GM19395 (cell line): Measurements from ENCODE around the gene TMEM154.

Experiments
- ATAC-seq: cut with Tn5 transposase; IDR thresholded peaks from one replicate; pipeline ENCODE4 v1.9.1; 2021; ENCODE audit warnings: mild to moderate bottlenecking, moderate library complexity; ENCODE audit not compliant: unreplicated experiment

Gene TMEM154

DNA sequence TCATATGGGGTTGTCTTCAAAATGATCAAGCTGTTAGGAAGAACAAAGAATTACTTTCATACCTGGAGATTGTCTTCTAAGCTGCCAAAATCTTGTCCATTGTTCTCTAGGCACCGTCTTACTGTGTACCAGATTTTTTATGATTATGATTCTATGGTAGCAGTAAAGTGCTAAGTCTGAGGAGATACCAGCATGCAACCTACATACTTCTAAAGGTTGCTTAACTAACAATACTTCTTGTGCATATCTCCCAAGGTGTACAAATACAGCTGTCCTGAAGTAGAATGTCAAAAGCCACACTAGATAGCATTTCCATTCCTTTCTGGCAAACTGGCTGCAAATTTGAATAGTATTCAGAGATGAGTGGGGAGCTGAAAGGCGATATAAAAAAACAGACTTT lies 81.3 kb downstream of the TMEM154 start:
- no peak for ATAC-seq

DNA sequence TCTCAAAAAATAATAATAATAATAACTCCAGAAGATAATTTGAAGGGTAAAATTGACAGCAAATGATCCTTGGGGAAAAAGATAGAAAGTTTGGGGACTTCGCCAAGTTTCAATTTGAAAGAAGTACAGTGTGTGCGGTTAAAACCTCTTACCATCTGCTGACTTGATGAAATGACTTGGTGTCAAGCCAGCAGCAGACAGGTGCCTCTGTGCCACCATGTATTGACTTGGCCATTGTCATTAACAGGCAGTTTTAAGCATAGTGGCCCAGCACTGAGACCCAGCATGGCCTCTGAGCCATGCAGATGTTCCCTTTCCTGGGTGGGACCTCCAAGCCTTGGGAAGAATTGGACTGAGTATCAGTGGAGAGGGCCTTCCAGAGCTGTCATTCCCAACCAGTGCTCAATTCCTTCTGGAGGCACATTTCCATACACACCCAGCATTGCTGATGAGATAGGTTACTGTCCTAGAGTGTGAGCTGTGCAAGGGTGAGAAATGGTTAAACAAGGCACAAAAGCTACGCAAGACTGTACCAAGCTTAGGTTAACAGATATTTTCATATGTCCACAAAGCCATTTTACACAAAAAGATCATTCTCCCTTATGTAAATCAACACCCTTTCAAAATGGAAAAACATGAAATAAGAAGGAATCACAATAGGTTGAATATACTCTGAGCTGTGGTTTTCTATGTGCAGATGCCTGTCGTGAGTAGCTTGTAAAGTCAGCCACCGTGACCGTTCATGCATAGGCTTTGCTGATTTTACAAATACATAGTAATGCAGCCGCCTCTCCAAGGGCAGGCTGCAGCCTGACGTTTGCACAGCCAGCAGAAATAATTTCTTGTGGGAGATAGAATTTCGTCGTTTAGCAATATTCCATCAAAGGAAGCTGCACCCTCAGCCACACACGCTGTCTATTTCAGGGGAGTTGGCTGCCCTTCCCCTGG lies 84.5 kb downstream of the TMEM154 start:
- ATAC-seq: peak; percentile 77

DNA sequence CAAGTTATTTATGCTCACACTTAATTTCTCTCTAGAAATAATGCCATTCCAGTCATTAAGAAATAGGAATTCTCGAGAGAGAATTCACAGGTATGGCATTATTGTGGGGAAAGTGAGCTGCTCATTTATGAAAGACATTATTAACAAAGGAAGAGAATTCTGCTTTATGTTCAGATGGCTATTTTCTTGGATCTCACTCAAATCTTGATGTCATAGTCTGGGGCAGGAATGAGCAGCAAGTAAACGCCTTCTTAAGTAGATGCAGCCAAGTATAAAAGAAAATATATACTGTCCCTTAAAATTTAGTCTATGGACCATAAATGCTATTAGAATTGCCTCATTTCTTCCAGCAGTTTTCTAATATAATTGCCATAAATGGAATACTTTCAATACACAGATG lies 85.7 kb downstream of the TMEM154 start:
- no peak for ATAC-seq

DNA sequence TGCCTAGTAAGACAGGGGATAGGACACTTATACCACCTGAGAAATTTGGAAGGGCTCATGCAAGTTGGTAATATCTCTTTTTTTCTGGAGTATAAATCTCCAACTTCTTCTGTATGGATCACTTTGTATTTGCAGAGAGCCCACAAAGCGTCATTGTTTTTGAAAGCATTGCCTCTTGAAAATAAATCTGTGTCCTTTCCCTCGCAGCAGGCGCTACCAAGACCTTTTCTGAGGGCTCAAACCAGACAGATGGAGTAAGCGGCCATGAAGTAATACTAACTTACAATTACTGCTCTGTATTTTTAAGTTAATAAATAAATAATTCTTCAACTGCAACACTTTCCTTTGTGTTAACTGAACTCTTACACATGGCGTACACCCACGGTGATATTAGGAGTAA lies 87.9 kb downstream of the TMEM154 start:
- no peak for ATAC-seq

DNA sequence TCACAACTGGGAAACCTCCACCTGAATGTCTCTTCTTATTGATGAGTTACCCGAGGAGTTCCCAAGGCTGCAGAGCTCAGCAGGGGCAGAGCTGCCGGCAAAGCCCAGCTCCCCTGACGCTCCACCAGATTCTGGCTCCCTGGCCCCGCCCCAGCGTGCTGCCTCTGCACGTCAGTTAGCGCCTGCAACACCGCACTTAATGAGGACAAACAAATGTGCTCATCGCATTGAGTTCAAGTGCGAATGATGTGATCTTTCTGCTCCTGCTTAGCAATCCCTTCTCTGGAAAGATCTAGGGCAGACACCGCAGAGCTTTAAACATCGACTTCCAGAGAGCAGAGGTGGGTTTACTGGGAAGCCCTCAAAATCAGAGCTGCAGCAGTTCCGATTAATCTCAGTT lies 88.4 kb downstream of the TMEM154 start:
- ATAC-seq: peak; percentile 45

DNA sequence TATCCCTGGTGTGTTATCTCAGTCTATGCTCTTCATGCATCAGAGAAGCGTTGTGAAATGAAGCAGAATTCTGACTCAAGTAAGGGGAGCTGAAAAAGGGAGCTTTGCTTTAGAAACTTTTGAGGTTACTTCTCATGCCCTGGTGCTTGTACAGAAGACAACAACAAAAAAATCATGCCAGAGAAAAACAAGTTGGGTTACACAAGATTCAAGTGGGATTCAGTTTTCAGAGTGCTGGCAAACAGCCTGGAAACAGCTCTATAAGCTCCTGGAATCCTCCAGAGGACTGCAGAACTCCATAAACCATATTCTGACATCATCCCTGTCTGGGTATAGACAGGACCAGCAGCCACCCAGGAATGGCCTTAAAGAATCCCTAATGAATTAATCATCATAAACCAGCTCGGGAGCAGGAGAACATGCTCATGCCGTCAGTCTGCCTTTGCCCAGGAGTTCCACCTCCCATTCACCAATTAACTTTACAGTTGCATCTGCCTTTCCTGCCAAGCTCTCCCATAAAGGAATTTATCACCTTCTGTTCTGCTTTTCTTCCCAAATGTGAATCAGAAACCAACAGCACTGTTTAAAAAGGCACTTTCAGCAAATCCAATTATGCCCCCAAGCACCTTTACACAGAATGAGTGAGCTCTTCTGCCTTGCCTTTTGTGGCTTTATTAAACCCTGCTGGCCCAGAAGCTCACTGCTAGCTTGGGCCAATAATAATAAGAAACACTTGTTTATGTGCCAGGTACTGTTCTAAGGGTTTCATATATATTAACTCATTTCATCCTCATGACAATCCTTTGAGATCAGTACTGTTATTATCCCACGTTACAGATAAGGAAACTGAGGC lies 89.4 kb downstream of the TMEM154 start:
- no peak for ATAC-seq

DNA sequence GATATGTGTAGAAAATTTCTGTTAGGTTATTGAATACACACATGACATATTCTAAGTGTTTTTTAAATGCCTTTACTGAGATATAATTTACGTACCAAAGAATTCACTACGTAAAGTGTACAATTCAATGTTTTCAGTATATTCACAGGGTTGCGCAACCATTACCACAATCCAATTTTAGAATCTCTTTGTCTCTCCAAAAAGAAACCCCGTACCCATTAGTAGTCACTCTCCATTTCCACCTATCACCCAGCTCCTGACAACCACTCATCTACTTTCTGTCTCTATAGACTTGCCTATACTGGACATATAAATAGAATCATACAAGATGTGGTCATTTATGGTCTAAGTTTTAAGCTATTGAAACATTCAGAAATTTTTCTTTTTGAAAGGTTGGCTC lies 90.9 kb downstream of the TMEM154 start:
- ATAC-seq: no peak

DNA sequence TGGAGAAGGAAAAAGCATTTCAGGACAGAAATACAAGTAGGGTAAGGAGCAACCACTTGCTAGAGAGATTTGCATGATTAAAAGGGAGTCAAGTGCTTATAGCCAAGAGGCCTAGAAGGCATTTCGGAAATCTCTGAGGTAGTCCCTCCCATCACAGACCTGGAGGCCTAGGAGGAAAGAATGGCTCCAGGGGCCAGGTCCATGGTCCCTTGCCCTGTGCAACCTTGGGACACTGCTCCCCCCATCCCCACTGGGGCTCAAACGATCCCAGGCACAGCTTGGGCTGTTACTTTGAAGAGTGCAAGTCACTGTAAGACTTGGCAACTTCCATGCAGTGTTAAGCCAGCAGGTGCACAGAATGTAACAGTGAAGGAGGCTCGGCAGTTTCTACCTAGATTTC lies 92.7 kb downstream of the TMEM154 start:
- no peak for ATAC-seq

DNA sequence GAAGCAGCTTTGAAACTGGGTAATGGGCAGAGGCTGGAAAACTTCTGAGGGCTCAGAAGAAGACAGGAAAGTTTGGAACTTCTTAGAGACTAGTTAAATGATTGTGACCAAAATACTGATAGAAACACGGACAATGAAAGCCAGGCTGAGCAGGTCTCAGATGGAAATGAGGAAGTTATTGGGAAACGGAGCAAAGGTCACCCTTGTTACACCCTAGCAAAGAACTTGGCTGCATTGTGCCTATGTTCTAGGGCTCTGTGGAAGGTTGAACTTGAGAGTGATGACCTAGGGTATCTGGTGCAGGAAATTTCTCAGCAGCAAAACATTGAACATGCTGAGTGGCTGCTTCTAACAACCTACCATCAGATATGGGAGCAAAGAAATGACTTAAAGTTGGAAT lies 93.1 kb downstream of the TMEM154 start:
- ATAC-seq: no peak

DNA sequence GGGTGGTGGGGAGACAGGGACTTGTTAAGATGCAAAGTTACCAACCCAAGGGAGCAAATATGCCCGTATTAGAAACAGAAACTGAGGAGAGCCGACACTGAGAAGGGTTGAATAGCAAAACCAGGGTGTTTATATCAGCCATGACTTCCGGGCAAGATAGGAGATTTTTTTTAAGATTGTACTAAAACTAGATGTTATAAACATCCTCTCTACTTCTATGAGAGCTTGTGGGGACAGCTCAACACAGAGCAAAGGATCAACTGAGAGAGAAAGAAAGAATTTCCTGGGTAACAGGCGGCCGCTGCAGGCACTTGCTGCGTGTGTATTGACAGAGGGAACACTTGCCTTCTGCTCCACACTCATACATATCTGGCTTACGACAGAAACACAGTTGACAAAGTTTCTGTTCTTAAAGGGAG lies 94.8 kb downstream of the TMEM154 start:
- ATAC-seq: peak; percentile 76

DNA sequence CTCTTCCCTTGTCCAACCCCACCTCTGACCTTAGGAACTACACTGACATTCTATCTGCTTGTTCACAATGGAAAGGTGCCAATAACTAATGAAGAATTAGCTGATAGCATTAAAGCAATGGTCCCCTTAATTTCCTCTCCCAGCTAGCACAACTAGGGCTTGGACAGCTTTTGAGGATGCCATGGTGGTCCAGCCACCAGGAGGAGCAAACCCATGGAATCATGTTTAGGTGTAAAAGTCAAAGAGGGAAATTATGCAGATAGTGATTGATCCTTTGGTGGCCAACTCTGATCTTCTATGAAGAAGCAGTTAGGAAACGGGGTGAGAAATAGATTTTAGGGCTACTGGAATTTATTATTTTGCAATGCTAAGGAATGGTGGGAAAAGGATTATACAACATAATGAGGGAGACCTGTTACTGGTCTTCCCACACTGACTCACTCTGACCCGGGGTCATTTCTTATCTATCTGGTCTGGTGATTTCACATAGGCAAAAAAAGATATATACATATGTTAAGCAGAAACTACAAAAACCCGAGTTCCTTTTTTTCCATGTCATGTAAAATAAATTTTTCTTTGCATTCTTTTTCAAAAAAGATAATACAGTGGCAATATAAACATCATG lies 98.1 kb downstream of the TMEM154 start:
- ATAC-seq: no peak

DNA sequence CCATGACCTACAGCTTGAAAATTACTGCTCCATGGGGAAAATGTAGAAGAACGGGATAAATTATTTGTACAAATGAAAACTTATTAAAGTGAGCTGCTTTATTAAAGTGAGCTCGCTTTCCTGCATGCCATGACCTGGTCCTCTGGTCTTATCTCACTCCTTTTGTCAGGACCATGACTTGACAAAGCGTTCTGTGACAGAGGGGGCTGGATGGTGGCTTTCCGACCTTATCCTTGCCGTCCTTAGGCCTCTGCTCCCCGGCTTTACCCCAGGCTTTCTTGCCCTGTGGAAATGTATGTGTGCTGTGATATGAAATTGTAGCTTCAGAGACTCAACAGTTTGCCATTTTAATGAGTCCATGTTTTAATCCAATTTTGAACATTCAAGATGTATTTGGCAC lies 99.9 kb downstream of the TMEM154 start:
- no peak for ATAC-seq

DNA sequence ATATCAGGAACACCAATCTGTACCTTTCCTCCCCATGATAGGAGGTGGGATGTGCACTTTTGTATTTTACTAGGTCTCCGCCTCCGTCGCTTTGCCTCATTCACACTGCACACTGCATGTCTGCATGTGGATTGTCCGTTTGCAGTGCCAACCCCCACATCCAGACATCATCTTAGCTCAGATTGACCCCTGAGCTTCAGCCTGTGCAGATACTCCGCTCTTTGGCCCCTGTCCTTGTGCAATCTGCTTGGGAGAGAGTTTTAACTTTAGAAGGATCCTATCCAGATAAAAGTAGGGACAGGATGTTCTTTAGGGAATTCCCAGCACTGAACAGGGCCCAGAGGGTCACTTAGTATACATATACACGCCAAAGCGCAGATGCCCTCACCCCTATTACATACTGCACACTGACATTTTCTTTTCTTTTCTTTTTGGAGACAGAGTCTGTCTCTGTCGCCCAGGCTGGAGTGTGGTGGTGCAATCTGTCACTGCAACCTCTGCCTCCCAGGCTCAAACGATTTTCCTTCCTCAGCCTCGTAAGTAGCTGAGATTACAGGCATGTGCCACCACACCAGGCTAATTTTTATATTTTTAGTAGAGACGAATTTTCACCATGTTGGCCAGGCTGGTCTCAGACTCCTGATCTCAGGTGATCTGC lies 100.6 kb downstream of the TMEM154 start:
- ATAC-seq: no peak

DNA sequence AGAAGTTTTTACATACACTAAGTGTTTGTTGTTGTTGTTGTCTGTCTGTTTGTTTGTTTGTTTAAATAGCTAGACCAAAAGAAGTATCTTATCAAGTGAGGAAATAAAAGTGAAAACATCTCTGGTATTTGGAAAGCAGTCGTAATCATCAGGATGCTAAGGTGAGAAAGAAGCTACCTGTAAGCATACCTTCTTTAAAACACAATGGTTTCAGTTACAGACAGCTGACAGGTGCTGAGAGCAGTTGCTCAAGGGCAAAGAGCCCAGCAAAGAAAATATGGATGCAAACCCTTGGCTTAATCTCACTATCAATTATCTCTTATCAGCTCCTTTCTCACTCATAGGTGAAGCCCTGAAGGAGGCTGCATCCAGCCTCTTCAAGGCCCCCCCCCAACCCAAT lies 101.1 kb downstream of the TMEM154 start:
- no peak for ATAC-seq

DNA sequence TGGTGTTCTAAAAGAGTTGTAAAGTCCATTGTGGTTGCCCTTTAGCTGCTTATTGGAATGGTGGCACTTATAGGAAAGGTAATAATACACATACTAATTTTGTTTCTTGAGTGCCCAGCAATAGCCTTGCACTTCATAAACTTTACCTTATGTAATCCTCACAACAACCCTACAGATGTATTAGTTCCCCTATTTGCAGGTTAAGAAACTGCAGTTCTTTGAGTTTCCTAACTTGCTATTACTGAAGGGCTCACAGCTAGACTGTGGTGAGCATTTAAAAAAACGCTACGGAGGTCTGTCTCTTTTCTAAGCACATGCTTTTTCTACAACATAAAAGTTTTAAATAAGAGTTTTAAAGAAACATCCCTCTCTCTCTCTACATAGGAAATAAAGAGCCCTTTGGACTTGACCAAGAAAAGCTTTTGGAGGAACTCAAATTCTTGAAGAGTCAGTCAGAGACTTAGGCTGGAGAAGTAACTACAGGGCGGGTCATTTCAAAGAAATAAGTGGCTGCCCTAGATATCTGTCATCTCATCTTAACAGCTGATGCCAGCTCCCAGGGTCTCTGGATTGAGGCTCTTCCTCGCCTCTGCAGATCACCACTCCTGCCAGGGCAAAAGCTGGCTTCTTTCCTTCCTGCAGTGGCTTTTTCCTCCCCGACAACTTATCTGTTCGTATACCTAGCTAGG lies 101.9 kb downstream of the TMEM154 start:
- peak; percentile 94 for ATAC-seq

DNA sequence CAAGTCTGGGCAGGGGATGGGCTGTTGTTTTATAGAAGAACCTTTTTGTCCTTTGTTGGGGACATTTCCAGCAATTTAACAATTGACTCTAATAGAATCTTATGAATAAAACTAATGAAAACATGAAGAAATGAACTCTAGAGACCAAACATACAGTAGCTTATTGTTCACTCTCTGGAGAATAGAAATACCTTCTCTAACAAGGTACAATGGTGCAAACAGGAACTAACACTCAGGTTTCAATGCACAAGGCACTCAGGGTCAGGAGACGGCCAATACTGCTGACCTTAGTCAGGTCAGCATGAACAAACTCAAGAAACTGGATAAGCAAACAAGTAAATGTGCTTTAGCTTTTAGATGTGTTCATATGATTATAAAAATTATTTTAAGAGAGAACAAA lies 104.3 kb downstream of the TMEM154 start:
- no peak for ATAC-seq

DNA sequence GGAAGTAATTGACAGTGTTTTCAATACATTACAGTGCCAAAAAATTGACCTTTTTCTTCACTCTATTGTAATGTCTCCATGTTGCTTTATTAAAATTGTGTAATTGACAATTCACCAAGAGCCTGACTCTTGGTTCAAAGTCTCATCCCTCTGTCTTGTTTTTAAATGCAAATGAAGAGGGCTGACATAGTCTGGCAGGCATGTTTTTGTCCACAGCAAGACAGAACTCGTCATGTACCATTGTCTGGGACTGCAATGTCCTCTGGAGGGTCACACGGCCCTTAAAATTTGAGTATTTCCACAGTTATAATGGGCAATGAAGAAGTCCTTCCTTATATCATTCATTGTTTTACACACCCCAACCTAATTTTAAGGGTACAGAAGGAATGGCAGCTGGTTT lies 105.9 kb downstream of the TMEM154 start:
- no peak for ATAC-seq

DNA sequence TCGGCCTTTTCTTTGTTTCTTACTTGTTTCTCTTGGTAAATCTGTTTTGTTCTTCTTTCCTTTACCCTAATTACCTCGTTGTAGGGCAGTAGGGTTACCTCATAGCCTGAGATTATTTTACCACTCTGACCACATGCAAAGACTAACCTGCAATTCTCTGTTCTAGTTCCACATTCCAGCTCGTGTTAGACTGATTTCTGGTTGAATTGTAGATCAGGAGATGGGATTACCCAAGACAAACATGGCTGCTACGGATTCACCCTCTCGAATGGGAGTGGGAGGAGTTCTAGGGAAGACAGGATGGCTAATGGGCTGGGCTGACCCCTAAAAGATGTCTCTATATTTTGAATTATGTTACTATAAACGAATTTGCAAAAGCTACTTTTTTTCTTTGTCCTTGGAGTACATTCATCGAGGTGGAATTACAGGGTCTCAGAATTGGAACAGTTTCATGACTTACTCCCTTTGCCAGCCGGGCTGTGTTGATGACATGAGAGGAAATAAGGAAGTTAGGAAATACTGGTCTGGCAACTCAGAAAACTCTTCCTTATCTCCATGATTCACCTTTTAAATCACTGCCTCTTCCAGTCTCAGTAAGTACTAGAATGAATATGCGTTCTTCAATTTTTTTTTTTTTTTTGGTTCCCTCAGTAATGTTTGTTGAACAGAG lies 107.2 kb downstream of the TMEM154 start:
- no peak for ATAC-seq

DNA sequence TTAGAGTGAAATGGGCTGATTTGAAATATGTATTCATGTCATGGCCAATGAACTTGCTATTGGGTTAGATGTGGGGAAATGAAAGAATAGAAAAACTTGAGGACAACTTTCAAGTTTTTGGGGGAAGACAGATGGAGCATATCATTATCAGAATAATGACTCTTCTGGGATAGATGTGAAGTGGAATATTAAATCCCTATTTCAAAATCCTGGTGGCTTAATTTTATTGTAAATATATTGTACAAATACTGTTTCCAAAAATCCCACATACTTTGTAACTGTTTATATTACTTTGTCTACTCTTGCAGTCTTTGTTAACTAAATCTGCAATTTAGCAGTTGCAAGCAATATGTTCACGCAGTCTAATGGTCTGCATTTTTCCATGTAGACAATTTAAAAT lies 108.0 kb downstream of the TMEM154 start:
- no peak for ATAC-seq

DNA sequence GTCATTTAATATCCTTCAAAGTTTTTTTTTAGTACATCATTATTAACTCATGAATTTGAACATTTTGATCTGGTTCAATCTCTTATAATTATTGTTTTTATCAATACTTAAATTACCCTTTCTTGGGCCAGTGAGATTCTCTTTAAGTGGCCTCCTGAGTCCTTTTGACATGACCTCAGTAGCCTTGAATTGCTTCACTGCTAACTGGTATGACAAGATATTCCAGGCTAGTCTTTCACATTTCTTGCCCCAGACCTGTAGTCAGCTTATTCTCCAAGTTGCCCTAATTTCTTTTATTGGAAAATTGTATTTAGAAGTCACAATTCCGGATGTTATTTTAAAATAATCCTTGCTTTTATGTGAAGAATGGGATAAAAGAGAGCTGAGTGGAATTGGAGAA lies 108.5 kb downstream of the TMEM154 start:
- no peak for ATAC-seq
